Gastrocnemius medialis (tissue), 4 donors: ENCODE data around the gene SSBP3. TPM values are rescaled to one million over a fixed set of nuclear protein-coding genes. Genes with fewer than 3 reads are reported as not detected.
A peak's percentile ranks its signal among the peaks of the same experiment; 100 is the strongest.

Experiments used
- ATAC-seq, 2 donors: fragments of 150-250 bp; one replicate each; pipeline ENCODE4 v1.9.1; 2016
- DNase-seq, 2 donors: peaks; one replicate each; pipeline ENCODE4 v3.0.0-alpha.2; 2019
- H3K27ac ChIP-seq, 4 donors: fragments of 200-600 bp; sonication (generic); 1 replicate in 1 of 4; 2 replicates in 3 of 4; pipeline ENCODE4 v1.5.1; 2016 to 2018; ENCODE audit warnings: mild to moderate bottlenecking in 2 of 4, moderate library complexity in 1 of 4
- H3K27me3 ChIP-seq, 3 donors: fragments of 200-600 bp; sonication (generic) in 2 of 3; 1 replicate in 1 of 3; 2 replicates in 2 of 3; pipeline versions ENCODE4 v1.5.1 to v1.6.0; 2016 to 2019; ENCODE audit warnings: mild to moderate bottlenecking in 1 of 3, moderate library complexity in 1 of 3
- H3K36me3 ChIP-seq, 2 donors: fragments of 200-600 bp; sonication (generic) in 1 of 2; one replicate each; pipeline ENCODE4 v1.5.1; 2017 to 2018
- H3K4me1 ChIP-seq, 2 donors: fragments of 200-600 bp; sonication (generic) in 1 of 2; one replicate each; pipeline ENCODE4 v1.5.1; 2016 to 2017; ENCODE audit warnings: mild to moderate bottlenecking in 2 of 2
- H3K4me3 ChIP-seq, 4 donors: fragments of 200-600 bp; sonication (generic) in 3 of 4; 1 replicate in 1 of 4; 2 replicates in 3 of 4; pipeline ENCODE4 v1.5.1; 2016 to 2019; ENCODE audit warnings: mild to moderate bottlenecking in 2 of 4
- H3K9me3 ChIP-seq, 3 donors: fragments of 200-600 bp; sonication (generic) in 2 of 3; 1 replicate in 1 of 3; 2 replicates in 2 of 3; pipeline ENCODE4 v1.5.1; 2016 to 2019
- POLR2A ChIP-seq, 2 donors: fragments of 450-650 bp; IDR thresholded peaks; one replicate each; pipeline ENCODE4 v1.6.1; 2017; ENCODE audit warnings: antibody characterized with exemption in 2 of 2, mild to moderate bottlenecking in 2 of 2, moderate library complexity in 2 of 2
- in situ Hi-C, 4 donors: fragments of 200-750 bp; cut with MboI; loops; one replicate each; pipeline versions ENCODE4 v1.15.0 to v1.8.0; 2017; ENCODE audit warnings: low sequenced_read_pairs in 4 of 4
- intact Hi-C: fragments of 100-400 bp; cut with DNase I; formaldehyde crosslinking; loops from one replicate; pipeline ENCODE4 v1.15.1; 2023; ENCODE audit warnings: low total_unique reads
- total RNA-seq, 4 donors: library from RNA; depleted of rRNA; stranded (reverse); fragments of >200 nt; gene quantifications; one replicate each; pipeline versions ENCODE4 v1.1.0 to v1.2.3, GENCODE V29; 2016
- TF ChIP-seq, protein P1 (sequence below), 5 experiments: fragments of 450-650 bp in 3 of 5; fragments of 200-600 bp in 2 of 5; sonication (generic) in 2 of 5; IDR thresholded peaks in 4 of 5; conservative IDR thresholded peaks in 1 of 5; 1 replicate in 4 of 5; 2 replicates in 1 of 5; pipeline ENCODE4 v1.5.1; 2016 to 2019; ENCODE audit warnings: antibody characterized with exemption in 5 of 5, mild to moderate bottlenecking in 3 of 5, moderate library complexity in 3 of 5

SSBP3 gene
- total RNA-seq, 4 donors from 2014 or later = 3.6 to 21.0 (median 14.9) TPM

DNA sequence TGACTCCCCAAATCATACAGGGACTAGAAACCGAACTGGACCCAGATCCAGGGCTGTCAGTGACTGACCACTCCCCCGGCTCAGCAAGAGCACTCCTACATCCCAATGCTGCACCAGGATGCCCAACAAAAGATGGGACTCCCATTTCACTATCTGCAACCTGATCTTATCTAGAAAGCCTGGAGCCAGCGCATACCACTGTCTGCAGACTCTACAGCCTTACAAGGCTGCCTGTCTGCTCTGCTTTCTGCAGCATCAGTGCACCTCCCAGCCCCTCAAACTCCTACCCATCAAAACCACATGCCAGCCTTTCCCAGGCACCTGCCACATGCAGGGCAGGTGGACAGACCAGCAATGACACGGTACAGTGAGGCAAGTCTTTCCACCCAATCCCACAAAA, 52.2 kb downstream of the SSBP3 start:
- Histone ChIP-seq H3K4me3 (no peak overlapping the region), H3K4me1 (peaks cover 67 to 75% of the 10 kb centered on the region in 2 donors), H3K9me3 (no peaks in the 10 kb centered on the region), H3K27ac (no peak overlapping the region), H3K27me3 (no peaks in the 10 kb centered on the region), H3K36me3 (no peaks in the 10 kb centered on the region)
- no peak for ATAC-seq
- no peak for DNase-seq
- in situ Hi-C loops = no loop called here
- intact Hi-C loops = no loop called here
- TF ChIP-seq, protein P1, sequence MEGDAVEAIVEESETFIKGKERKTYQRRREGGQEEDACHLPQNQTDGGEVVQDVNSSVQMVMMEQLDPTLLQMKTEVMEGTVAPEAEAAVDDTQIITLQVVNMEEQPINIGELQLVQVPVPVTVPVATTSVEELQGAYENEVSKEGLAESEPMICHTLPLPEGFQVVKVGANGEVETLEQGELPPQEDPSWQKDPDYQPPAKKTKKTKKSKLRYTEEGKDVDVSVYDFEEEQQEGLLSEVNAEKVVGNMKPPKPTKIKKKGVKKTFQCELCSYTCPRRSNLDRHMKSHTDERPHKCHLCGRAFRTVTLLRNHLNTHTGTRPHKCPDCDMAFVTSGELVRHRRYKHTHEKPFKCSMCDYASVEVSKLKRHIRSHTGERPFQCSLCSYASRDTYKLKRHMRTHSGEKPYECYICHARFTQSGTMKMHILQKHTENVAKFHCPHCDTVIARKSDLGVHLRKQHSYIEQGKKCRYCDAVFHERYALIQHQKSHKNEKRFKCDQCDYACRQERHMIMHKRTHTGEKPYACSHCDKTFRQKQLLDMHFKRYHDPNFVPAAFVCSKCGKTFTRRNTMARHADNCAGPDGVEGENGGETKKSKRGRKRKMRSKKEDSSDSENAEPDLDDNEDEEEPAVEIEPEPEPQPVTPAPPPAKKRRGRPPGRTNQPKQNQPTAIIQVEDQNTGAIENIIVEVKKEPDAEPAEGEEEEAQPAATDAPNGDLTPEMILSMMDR (IDR thresholded peaks at IDR 0.05 in 4 of 5, conservative IDR thresholded peaks at IDR 0.05 in 1 of 5) = no peak
- no peak for TF ChIP-seq POLR2A (IDR thresholded peaks at IDR 0.05)

DNA sequence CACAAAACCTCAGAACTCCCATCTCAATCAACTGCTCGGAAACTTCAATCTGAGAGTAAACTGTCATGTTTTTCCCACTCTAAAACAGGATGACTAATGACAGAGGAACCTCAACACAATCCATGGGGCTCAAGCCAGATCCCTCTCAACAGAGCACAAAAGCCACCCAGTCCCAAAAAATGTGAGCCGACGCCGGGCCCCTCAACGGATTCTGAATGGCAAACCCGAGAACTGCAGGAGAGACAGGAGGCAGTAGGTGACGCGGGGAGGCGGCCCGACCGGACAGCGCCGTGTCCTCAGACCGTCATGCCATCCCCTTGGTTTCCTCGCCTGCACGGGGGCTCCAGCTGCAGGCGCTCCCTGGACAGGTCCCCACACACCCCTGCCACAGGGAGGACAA, 53.4 kb downstream of the SSBP3 start:
- intact Hi-C loops (no loop called here), in situ Hi-C loops (no loop called here)
- no peak for ATAC-seq

DNA sequence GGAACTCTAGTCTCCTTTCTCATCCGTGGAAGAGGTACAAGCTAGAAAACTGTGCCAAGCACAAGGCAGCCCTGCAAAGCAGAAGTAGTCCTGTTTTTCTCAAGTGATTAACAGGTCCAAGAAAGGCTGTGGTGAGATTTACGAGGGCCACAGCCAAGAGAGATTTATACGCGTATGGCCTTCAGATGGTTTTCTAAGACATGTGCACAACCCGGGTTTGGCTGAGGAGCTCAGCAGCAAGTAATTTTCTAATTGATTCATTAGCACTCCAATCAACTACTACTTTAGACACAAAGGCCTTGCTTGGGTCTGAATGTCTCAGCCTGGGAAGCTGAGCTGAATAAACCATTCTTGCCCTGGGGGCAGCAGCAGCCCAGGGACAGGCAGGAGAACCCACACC, 55.8 kb downstream of the SSBP3 start:
- peak overlapping the region in 2 of 4 donors; percentile 45 to 55 for H3K27ac ChIP-seq
- DNase-seq = no peak
- peaks cover 31 to 39% of the 10 kb centered on the region in 2 donors for H3K4me1 ChIP-seq

More for the DNA sequence above, 53.4 kb downstream of the SSBP3 start:
- no peaks in the 10 kb centered on the region for H3K9me3 ChIP-seq
- H3K27me3 ChIP-seq = no peaks in the 10 kb centered on the region
- TF ChIP-seq, protein P1 (IDR thresholded peaks at IDR 0.05 in 4 of 5, conservative IDR thresholded peaks at IDR 0.05 in 1 of 5) = no peak
- no peak overlapping the region for H3K4me3 ChIP-seq
- no peak overlapping the region for H3K27ac ChIP-seq
- H3K4me1 ChIP-seq = peaks cover 55 to 63% of the 10 kb centered on the region in 2 donors
- no peak for DNase-seq
- H3K36me3 ChIP-seq = no peaks in the 10 kb centered on the region

DNA sequence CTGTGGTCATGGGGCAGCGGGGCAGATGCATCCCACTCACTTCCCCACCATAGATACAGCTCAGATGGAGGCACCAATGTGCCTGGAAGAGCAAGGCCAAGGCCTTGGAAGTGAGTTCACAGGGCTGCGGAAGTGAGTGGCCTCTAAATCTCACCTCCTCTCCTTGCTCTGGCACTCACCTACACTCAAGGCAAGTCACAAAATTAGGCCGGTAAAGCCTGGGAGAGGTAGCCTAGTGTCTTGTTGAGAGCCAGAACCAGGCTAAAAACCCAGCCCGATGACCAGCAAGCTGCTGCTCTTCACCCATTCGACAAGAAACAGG, 57.5 kb downstream of the SSBP3 start:
- Histone ChIP-seq H3K27ac (no peak overlapping the region), H3K4me1 (peaks cover 14 to 22% of the 10 kb centered on the region in 2 donors), H3K9me3 (no peaks in the 10 kb centered on the region), H3K4me3 (no peak overlapping the region), H3K27me3 (no peaks in the 10 kb centered on the region), H3K36me3 (no peaks in the 10 kb centered on the region)
- no peak for TF ChIP-seq POLR2A (IDR thresholded peaks at IDR 0.05)
- TF ChIP-seq, protein P1 (IDR thresholded peaks at IDR 0.05 in 4 of 5, conservative IDR thresholded peaks at IDR 0.05 in 1 of 5) = no peak
- DNase-seq (no peak), ATAC-seq (no peak)
- intact Hi-C loops = no loop called here
- in situ Hi-C loops = no loop called here

More for the DNA sequence above, 55.8 kb downstream of the SSBP3 start:
- no peaks in the 10 kb centered on the region for H3K36me3 ChIP-seq
- ATAC-seq = no peak
- intact Hi-C loops (no loop called here), in situ Hi-C loops (no loop called here)
- TF ChIP-seq, protein P1 (IDR thresholded peaks at IDR 0.05 in 4 of 5, conservative IDR thresholded peaks at IDR 0.05 in 1 of 5) = no peak
- no peak for TF ChIP-seq POLR2A (IDR thresholded peaks at IDR 0.05)
- H3K27me3 ChIP-seq = no peaks in the 10 kb centered on the region
- H3K9me3 ChIP-seq = no peaks in the 10 kb centered on the region
- H3K4me3 ChIP-seq = no peak overlapping the region

DNA sequence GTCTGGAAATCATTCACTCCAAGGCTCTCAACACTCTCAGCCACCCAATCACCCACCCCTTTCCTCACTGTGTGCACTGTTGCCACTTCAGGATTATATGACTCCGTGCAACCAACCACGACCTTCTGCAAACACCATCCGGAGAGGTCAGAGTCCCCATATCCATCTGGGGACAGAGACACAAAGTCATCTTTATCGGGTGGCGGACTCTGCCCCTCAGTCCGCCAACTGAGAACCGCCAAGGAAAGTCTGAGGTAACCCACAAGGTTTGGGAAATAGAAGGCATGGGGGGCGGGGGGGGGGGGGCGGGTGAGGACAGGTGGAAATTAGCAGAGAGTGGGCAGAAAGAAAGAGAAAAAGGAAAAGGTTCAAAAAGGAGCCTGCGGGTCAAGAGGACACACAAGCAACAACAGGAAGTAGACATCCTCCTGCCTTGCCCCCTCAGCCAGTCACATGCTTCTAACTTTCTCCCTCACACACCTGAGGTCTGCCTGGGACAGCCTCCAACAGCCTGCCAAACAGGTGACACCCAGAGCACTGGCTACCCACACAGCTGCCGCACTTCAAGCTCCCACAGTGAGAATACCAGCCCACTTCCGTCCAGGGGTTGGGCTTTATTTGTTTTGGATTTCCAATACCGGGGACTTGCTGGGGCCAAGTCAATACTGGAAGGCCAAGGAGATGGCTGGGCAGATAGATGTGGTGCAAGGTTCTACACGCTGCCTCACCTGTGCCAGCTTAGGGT, 58.1 kb downstream of the SSBP3 start:
- ATAC-seq = no peak

More for the DNA sequence above, 58.1 kb downstream of the SSBP3 start:
- Histone ChIP-seq H3K4me1 (peaks cover 14 to 25% of the 10 kb centered on the region in 2 donors), H3K36me3 (no peaks in the 10 kb centered on the region), H3K9me3 (no peaks in the 10 kb centered on the region), H3K27ac (no peak overlapping the region), H3K27me3 (no peaks in the 10 kb centered on the region), H3K4me3 (no peak overlapping the region)
- DNase-seq = no peak
- TF ChIP-seq POLR2A (IDR thresholded peaks at IDR 0.05) = no peak
- TF ChIP-seq, protein P1 (IDR thresholded peaks at IDR 0.05 in 4 of 5, conservative IDR thresholded peaks at IDR 0.05 in 1 of 5) = no peak
- in situ Hi-C loops = no loop called here
- intact Hi-C loops = no loop called here
